HL-60 (cell line): Measurements from ENCODE around the gene NECTIN2.

Experiments
- DNase-seq, 2 experiments: peaks; one replicate each; pipeline ENCODE4 v3.0.0-alpha.2; 2010 to 2020; ENCODE audit warnings: low read depth in 1 of 2, low spot score in 1 of 2
- H3K27ac ChIP-seq: fragments of 250-450 bp; sonication (Bioruptor Pico); replicated peaks from 2 replicates; pipeline ENCODE4 v1.5.1; 2020; ENCODE audit warnings: mild to moderate bottlenecking, moderate library complexity
- H3K27me3 ChIP-seq: fragments of 250-450 bp; sonication (Bioruptor Pico); 2 replicates; pipeline ENCODE4 v1.5.1; 2021; ENCODE audit warnings: mild to moderate bottlenecking, moderate library complexity; ENCODE audit not compliant: insufficient read depth, poor library complexity, severe bottlenecking
- H3K4me3 ChIP-seq: replicated peaks from 2 replicates; pipeline ENCODE4 v1.5.1; 2011; ENCODE audit warnings: mild to moderate bottlenecking, control low read depth, low read length; ENCODE audit not compliant: insufficient read depth
- CTCF ChIP-seq: IDR thresholded peaks from one replicate; pipeline ENCODE4 v1.5.1; 2011; ENCODE audit warnings: low read length, control low read depth, inconsistent platforms; ENCODE audit not compliant: insufficient read depth
- GABPA ChIP-seq: IDR thresholded peaks from 2 replicates; pipeline ENCODE4 v1.6.1; 2012; ENCODE audit warnings: low read depth
- POLR2AphosphoS5 ChIP-seq: IDR thresholded peaks from 2 replicates; pipeline ENCODE4 v1.6.1; 2012; ENCODE audit warnings: low read depth
- REST ChIP-seq: IDR thresholded peaks from 2 replicates; pipeline ENCODE4 v1.6.1; 2012; ENCODE audit warnings: low read depth; ENCODE audit not compliant: insufficient replicate concordance
- SPI1 ChIP-seq: IDR thresholded peaks from 2 replicates; pipeline ENCODE4 v1.6.1; 2012; ENCODE audit warnings: low read depth, mild to moderate bottlenecking, borderline replicate concordance

NECTIN2 gene

GRCh38 chr19:44869733-44870470, 23.8 kb downstream of the NECTIN2 start:
- DNase-seq = peak; percentile 75 to 80

GRCh38 chr19:44871809-44872208, 25.7 kb downstream of the NECTIN2 start:
- H3K27me3 ChIP-seq = no peaks in the 10 kb centered on the region
- TF ChIP-seq GABPA (no peak), CTCF (no peak), REST (no peak), POLR2AphosphoS5 (no peak), SPI1 (no peak)
- no peak overlapping the region for H3K27ac ChIP-seq
- H3K4me3 ChIP-seq = no peak overlapping the region
- DNase-seq = no peak

More at GRCh38 chr19:44869733-44870470, 23.8 kb downstream of the NECTIN2 start:
- Histone ChIP-seq H3K27me3 (no peaks in the 10 kb centered on the region), H3K4me3 (no peak overlapping the region), H3K27ac (peak overlapping the region; percentile 65)
- TF ChIP-seq CTCF (no peak), SPI1 (peak; percentile 57; the same call in 1 of the 2 replicates), REST (no peak), POLR2AphosphoS5 (no peak), GABPA (no peak)

GRCh38 chr19:44872661-44873060, 26.6 kb downstream of the NECTIN2 start:
- DNase-seq = no peak
- TF ChIP-seq REST (no peak), CTCF (no peak)

More at GRCh38 chr19:44872661-44873060, 26.6 kb downstream of the NECTIN2 start:
- no peak overlapping the region for H3K4me3 ChIP-seq
- H3K27me3 ChIP-seq = no peaks in the 10 kb centered on the region
- H3K27ac ChIP-seq = no peak overlapping the region
